HCT116 (cell line): ENCODE data around the gene CLN6. TPM values are rescaled to one million over a fixed set of nuclear protein-coding genes. Genes with fewer than 3 reads are reported as not detected.

Source experiments
- ATAC-seq: fragments of 200-7000 bp; cut with Tn5 transposase; 2 replicates; pipeline ENCODE4 v1.9.1; 2020; ENCODE audit warnings: mild to moderate bottlenecking, moderate library complexity
- BruUV-seq: library from RNA; stranded (reverse); fragments of 400-500 nt; replicated peaks from 2 replicates; lab custom pipeline; 2021; lab: Mats Ljungman, UMichigan
- CTCF ChIA-PET: fragments of 300-600 bp; sonication (Branson Sonifier 250); formaldehyde crosslinking; loops from one replicate; lab custom pipeline; 2021; ENCODE audit warnings: antibody characterized with exemption; lab: Charles Lee
- POLR2A ChIA-PET: fragments of 300-600, 350-600 bp; sonication (Branson Sonifier 250); formaldehyde crosslinking; loops from one replicate; lab custom pipeline; 2021; ENCODE audit warnings: antibody characterized with exemption; lab: Charles Lee
- RAD21 ChIA-PET, 2 experiments: fragments of 300-600 bp; sonication (Branson Sonifier 250); formaldehyde crosslinking; loops; one replicate each; lab custom pipeline; 2023; ENCODE audit warnings: low total read pairs in 2 of 2; ENCODE audit not compliant: uncharacterized antibody in 2 of 2, unreplicated experiment in 2 of 2, low non-redundant PET in 1 of 2; lab: Charles Lee
- DNase-seq: peaks from one replicate; pipeline ENCODE4 v3.0.0-alpha.2; 2010; ENCODE audit warnings: low read depth, low spot score
- H2AFZ ChIP-seq: fragments of 200-600 bp; shearing (Covaris generic), sonication (generic); 2 replicates; pipeline ENCODE4 v1.6.1; 2017; ENCODE audit warnings: low read depth, mixed run types, mixed read lengths, antibody characterized with exemption, low read length; ENCODE audit not compliant: poor library complexity, severe bottlenecking
- H3K27ac ChIP-seq: 2 replicates; pipeline ENCODE4 v1.5.1; 2012; ENCODE audit warnings: low read depth, low read length
- H3K27me3 ChIP-seq: fragments of 200-600 bp; sonication (generic); 2 replicates; pipeline ENCODE4 v1.6.1; 2016; ENCODE audit warnings: mixed run types, low read length, mixed read lengths; ENCODE audit not compliant: insufficient read depth
- H3K36me3 ChIP-seq, 2 experiments: fragments of 200-500 bp in 1 of 2; fragments of 200-600 bp in 1 of 2; sonication (Bioruptor generic) in 1 of 2; sonication (generic) in 1 of 2; 2 replicates each; pipeline versions ENCODE4 v1.5.1 to v1.6.1; 2014 to 2016; ENCODE audit warnings: low read length in 2 of 2, inconsistent platforms in 1 of 2, mixed read lengths in 1 of 2, mixed run types in 1 of 2; ENCODE audit not compliant: insufficient read depth in 2 of 2, control insufficient read depth in 1 of 2
- H3K4me1 ChIP-seq, 2 experiments: fragments of 200-600 bp in 1 of 2; sonication (generic) in 1 of 2; 2 replicates each; pipeline versions ENCODE4 v1.5.1 to v1.6.1; 2012 to 2017; ENCODE audit warnings: low read length in 2 of 2, inconsistent platforms in 1 of 2, mild to moderate bottlenecking in 1 of 2, mixed read lengths in 1 of 2, mixed run types in 1 of 2, moderate library complexity in 1 of 2; ENCODE audit not compliant: insufficient read depth in 2 of 2, control insufficient read depth in 1 of 2
- H3K4me2 ChIP-seq: fragments of 200-600 bp; sonication (generic); 2 replicates; pipeline ENCODE4 v1.6.1; 2017; ENCODE audit warnings: mixed run types, low read length, mixed read lengths
- H3K4me3 ChIP-seq, 2 experiments: fragments of 200-600 bp in 1 of 2; sonication (generic) in 1 of 2; replicated peaks in 1 of 2; 2 replicates each; pipeline ENCODE4 v1.5.1; 2011 to 2016; ENCODE audit warnings: low read length in 2 of 2, control low read depth in 1 of 2, low read depth in 1 of 2, mild to moderate bottlenecking in 1 of 2, mixed read lengths in 1 of 2, mixed run types in 1 of 2
- H3K79me2 ChIP-seq: fragments of 200-600 bp; sonication (generic); 2 replicates; pipeline ENCODE4 v1.6.1; 2017; ENCODE audit warnings: mild to moderate bottlenecking, mixed run types, low read length, moderate library complexity, mixed read lengths; ENCODE audit not compliant: insufficient read depth
- H3K9ac ChIP-seq: fragments of 200-600 bp; sonication (generic); 2 replicates; pipeline ENCODE4 v1.6.1; 2016; ENCODE audit warnings: low read length, mixed read lengths
- H3K9me2 ChIP-seq: fragments of 200-600 bp; sonication (generic), shearing (Covaris generic); 2 replicates; pipeline ENCODE4 v1.6.1; 2017; ENCODE audit warnings: mixed run types, mild to moderate bottlenecking, moderate library complexity; ENCODE audit not compliant: insufficient read depth
- H3K9me3 ChIP-seq, 2 experiments: fragments of 200-500 bp in 1 of 2; fragments of 200-600 bp in 1 of 2; sonication (Bioruptor generic) in 1 of 2; sonication (generic) in 1 of 2; 2 replicates each; pipeline ENCODE4 v1.6.1; 2014 to 2017; ENCODE audit warnings: low read length in 2 of 2, mixed read lengths in 2 of 2, inconsistent platforms in 1 of 2, low read depth in 1 of 2, mild to moderate bottlenecking in 1 of 2, mixed run types in 1 of 2, moderate library complexity in 1 of 2; ENCODE audit not compliant: control insufficient read depth in 1 of 2, insufficient read depth in 1 of 2
- H4K20me1 ChIP-seq: fragments of 200-600 bp; sonication (generic), shearing (Covaris generic); 2 replicates; pipeline ENCODE4 v1.6.1; 2017; ENCODE audit warnings: mixed run types, mild to moderate bottlenecking, moderate library complexity; ENCODE audit not compliant: insufficient read depth
- EZH2phosphoT487 ChIP-seq: fragments of 200-600 bp; IDR thresholded peaks from 2 replicates; pipeline ENCODE4 v1.6.1; 2018; ENCODE audit warnings: antibody characterized with exemption, borderline replicate concordance
- FOSL1 ChIP-seq: IDR thresholded peaks from 2 replicates; pipeline ENCODE4 v1.6.1; 2012; ENCODE audit warnings: low read depth
- JUND ChIP-seq: IDR thresholded peaks from 2 replicates; pipeline ENCODE4 v1.6.1; 2012
- POLR2A ChIP-seq: IDR thresholded peaks from 2 replicates; pipeline ENCODE4 v1.7.0; 2011; ENCODE audit warnings: borderline replicate concordance; ENCODE audit not compliant: insufficient read depth, insufficient read length; ENCODE audit errors: extremely low read depth
- POLR2AphosphoS5 ChIP-seq: IDR thresholded peaks from 2 replicates; pipeline ENCODE4 v1.6.1; 2011; ENCODE audit warnings: mild to moderate bottlenecking, low read depth, low read length, moderate library complexity
- RAD21 ChIP-seq: IDR thresholded peaks from 2 replicates; pipeline ENCODE4 v1.6.1; 2012; ENCODE audit warnings: low read depth, mild to moderate bottlenecking
- SIN3A ChIP-seq: IDR thresholded peaks from 2 replicates; pipeline ENCODE4 v1.6.1; 2012; ENCODE audit warnings: low read depth
- SP1 ChIP-seq: IDR thresholded peaks from 2 replicates; pipeline ENCODE4 v1.6.1; 2012; ENCODE audit warnings: low read depth
- TCF7L2 ChIP-seq: IDR thresholded peaks from 2 replicates; pipeline ENCODE4 v1.7.0; 2011; ENCODE audit warnings: borderline replicate concordance, inconsistent platforms; ENCODE audit not compliant: insufficient read depth, insufficient read length; ENCODE audit errors: extremely low read depth
- YY1 ChIP-seq: IDR thresholded peaks from 2 replicates; pipeline ENCODE4 v1.6.1; 2011; ENCODE audit warnings: low read length, low read depth, moderate library complexity, mild to moderate bottlenecking; ENCODE audit not compliant: insufficient replicate concordance; ENCODE audit errors: extremely low read depth
- ZFX ChIP-seq: fragments of 450-650 bp; IDR thresholded peaks from 2 replicates; pipeline ENCODE4 v1.6.1; 2017
- ZNF274 ChIP-seq: fragments of 200-500 bp; sonication (Bioruptor generic); IDR thresholded peaks from 2 replicates; pipeline ENCODE4 v1.6.1; 2014; ENCODE audit warnings: mild to moderate bottlenecking, low read depth, low read length, inconsistent platforms
- intact Hi-C: fragments of 100-400 bp; cut with micrococcal nuclease; formaldehyde crosslinking; loops from 2 replicates; pipeline ENCODE4 v1.10.0; 2022
- total RNA-seq: library from RNA; stranded (reverse); gene quantifications from one replicate; pipeline ENCODE4 v1.2.1, GENCODE V29; 2021; ENCODE audit not compliant: unreplicated experiment
- TF ChIP-seq, protein P1 (sequence below): IDR thresholded peaks from 2 replicates; pipeline ENCODE4 v1.6.1; 2012; ENCODE audit warnings: low read depth
- TF ChIP-seq, protein P2 (sequence below): IDR thresholded peaks from 2 replicates; pipeline ENCODE4 v1.6.1; 2012
- TF ChIP-seq, protein P3 (sequence below), 3 experiments: fragments of 200-600 bp in 1 of 3; sonication (generic) in 1 of 3; IDR thresholded peaks in 2 of 3; conservative IDR thresholded peaks in 1 of 3; 2 replicates each; pipeline ENCODE4 v1.5.1; 2012 to 2017; ENCODE audit warnings: low read depth in 2 of 3, low read length in 2 of 3, antibody characterized with exemption in 1 of 3, borderline replicate concordance in 1 of 3, control low read depth in 1 of 3, mild to moderate bottlenecking in 1 of 3, mixed read lengths in 1 of 3, mixed run types in 1 of 3, moderate library complexity in 1 of 3; ENCODE audit not compliant: insufficient read depth in 1 of 3
- TF ChIP-seq, protein P4 (sequence below): IDR thresholded peaks from 2 replicates; pipeline ENCODE4 v1.6.1; 2012

The CLN6 gene
- total RNA-seq, 1 experiment from 2014 or later, result 44.1 TPM

DNA sequence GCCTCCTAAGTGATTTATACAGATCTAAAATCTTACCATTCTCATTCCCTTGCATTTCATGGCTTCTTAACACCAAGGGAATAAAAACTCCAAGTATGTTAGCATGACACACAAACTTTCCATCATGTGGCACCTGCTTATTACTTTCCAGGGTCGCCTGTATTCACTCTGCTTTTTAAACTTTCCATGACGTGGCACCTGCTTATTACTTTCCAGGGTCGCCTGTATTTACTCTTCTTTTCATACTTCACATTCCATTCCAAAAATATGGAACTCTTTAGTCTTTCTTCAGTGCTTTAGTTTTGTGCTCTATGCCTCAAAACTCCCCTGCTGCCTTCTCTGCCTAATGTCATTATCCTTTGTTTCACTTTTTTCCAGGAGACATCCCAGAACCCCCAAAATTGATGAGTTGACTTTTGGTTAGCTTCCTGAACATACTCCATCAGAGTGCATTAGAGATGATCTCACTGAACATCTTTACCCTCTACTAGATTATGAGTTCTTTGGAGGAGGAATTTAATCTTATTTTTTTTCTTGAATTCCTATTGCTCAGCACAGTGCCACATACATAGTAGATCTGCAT, 71.4 kb downstream of the CLN6 start:
- Histone ChIP-seq H3K9me2 (no peaks in the 10 kb centered on the region), H3K27me3 (no peaks in the 10 kb centered on the region), H4K20me1 (no peaks in the 10 kb centered on the region), H2AFZ (no peak overlapping the region), H3K4me1 (no peaks in the 10 kb centered on the region), H3K9me3 (no peaks in the 10 kb centered on the region), H3K27ac (no peak overlapping the region), H3K4me2 (no peak overlapping the region), H3K79me2 (no peaks in the 10 kb centered on the region), H3K9ac (no peak overlapping the region), H3K4me3 (no peak overlapping the region), H3K36me3 (no peaks in the 10 kb centered on the region)
- no peak for DNase-seq
- no TSS peak for BruUV-seq
- no peak for ATAC-seq
- TF ChIP-seq POLR2A, result no peak
- no peak for TF ChIP-seq SP1
- TF ChIP-seq, protein P1, sequence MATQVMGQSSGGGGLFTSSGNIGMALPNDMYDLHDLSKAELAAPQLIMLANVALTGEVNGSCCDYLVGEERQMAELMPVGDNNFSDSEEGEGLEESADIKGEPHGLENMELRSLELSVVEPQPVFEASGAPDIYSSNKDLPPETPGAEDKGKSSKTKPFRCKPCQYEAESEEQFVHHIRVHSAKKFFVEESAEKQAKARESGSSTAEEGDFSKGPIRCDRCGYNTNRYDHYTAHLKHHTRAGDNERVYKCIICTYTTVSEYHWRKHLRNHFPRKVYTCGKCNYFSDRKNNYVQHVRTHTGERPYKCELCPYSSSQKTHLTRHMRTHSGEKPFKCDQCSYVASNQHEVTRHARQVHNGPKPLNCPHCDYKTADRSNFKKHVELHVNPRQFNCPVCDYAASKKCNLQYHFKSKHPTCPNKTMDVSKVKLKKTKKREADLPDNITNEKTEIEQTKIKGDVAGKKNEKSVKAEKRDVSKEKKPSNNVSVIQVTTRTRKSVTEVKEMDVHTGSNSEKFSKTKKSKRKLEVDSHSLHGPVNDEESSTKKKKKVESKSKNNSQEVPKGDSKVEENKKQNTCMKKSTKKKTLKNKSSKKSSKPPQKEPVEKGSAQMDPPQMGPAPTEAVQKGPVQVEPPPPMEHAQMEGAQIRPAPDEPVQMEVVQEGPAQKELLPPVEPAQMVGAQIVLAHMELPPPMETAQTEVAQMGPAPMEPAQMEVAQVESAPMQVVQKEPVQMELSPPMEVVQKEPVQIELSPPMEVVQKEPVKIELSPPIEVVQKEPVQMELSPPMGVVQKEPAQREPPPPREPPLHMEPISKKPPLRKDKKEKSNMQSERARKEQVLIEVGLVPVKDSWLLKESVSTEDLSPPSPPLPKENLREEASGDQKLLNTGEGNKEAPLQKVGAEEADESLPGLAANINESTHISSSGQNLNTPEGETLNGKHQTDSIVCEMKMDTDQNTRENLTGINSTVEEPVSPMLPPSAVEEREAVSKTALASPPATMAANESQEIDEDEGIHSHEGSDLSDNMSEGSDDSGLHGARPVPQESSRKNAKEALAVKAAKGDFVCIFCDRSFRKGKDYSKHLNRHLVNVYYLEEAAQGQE, result no peak
- TF ChIP-seq ZFX, result no peak
- no peak for TF ChIP-seq ZNF274
- TF ChIP-seq RAD21, result no peak
- TF ChIP-seq, protein P2, sequence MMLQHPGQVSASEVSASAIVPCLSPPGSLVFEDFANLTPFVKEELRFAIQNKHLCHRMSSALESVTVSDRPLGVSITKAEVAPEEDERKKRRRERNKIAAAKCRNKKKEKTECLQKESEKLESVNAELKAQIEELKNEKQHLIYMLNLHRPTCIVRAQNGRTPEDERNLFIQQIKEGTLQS, result no peak
- no peak for TF ChIP-seq TCF7L2
- TF ChIP-seq POLR2AphosphoS5, result no peak
- no peak for TF ChIP-seq EZH2phosphoT487
- no peak for TF ChIP-seq FOSL1
- TF ChIP-seq, protein P3, sequence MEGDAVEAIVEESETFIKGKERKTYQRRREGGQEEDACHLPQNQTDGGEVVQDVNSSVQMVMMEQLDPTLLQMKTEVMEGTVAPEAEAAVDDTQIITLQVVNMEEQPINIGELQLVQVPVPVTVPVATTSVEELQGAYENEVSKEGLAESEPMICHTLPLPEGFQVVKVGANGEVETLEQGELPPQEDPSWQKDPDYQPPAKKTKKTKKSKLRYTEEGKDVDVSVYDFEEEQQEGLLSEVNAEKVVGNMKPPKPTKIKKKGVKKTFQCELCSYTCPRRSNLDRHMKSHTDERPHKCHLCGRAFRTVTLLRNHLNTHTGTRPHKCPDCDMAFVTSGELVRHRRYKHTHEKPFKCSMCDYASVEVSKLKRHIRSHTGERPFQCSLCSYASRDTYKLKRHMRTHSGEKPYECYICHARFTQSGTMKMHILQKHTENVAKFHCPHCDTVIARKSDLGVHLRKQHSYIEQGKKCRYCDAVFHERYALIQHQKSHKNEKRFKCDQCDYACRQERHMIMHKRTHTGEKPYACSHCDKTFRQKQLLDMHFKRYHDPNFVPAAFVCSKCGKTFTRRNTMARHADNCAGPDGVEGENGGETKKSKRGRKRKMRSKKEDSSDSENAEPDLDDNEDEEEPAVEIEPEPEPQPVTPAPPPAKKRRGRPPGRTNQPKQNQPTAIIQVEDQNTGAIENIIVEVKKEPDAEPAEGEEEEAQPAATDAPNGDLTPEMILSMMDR (IDR thresholded peaks at IDR 0.05 in 2 of 3, conservative IDR thresholded peaks at IDR 0.05 in 1 of 3; ENCODE audit: borderline replicate concordance in 1 of 3, insufficient read depth in 1 of 3, low read depth in 2 of 3, low read length in 2 of 3), result no peak
- TF ChIP-seq JUND, result no peak
- TF ChIP-seq SIN3A, result no peak
- no peak for TF ChIP-seq YY1
- TF ChIP-seq, protein P4, sequence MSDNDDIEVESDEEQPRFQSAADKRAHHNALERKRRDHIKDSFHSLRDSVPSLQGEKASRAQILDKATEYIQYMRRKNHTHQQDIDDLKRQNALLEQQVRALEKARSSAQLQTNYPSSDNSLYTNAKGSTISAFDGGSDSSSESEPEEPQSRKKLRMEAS, result no peak
- RAD21 ChIA-PET, result no interaction called here
- CTCF ChIA-PET, result no interaction called here
- POLR2A ChIA-PET, result no interaction called here
- intact Hi-C loops, result no loop called here
